ENCODE data around the gene CEACAM21.

The CEACAM21 gene

DNA sequence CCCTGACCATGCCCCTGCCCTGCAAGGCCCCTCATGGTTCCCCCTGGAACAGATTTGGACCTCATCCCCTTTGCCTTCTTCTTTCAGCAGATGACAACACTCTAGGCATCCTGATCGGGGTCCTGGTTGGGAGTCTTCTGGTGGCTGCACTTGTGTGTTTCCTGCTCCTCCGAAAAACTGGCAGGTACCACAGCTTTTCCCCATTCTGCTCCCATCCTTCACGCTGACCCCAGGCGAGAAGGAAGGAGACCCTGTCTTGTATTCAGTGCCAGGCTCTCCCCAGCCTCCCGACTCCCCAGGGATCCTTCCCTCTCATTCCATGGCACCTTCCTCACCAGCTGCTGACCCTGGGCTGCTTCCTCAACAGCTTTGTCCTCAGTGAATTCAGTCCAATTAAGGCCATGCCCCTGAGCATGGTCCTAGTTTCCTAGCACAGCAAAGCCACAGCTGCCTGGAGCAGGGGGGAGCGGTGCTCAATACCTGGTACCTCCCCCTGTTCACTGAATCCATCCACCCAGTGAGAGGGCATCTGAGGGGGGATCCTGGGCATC lies 8.4 kb downstream of the CEACAM21 start:
- DNase-seq (ENCODE audit: low read depth in 1 of 2, low spot score in 1 of 2): no peak
- in situ Hi-C loops (cut with HindIII; ENCODE audit: low pct_unique_long_range_greater_than_20kb, low sequenced_read_pairs): no loop called here
- TF ChIP-seq JUND (IDR thresholded peaks at IDR 0.05; ENCODE audit: low read depth): no peak

DNA sequence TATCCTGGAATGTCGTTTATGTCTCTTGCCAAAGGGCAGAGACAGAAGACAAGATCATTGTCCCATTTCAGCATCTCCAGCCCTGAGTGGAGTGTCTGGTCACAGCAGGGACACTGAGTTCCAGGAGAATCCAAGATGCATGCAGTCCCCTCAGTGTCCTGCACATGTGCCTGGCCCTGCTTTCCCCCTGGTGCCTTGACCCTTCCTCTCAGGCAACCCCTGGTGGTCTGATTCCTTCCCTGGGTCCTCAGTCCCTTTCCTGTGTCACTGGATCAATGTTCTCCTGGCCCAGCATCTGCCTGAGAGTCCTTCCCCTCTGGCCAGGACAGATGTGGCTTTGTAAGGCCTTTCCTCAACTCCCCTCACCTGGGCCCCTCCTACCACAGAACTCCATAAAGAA lies 9.0 kb downstream of the CEACAM21 start:
- no peak for DNase-seq (ENCODE audit: low read depth in 1 of 2, low spot score in 1 of 2)
- in situ Hi-C loops (cut with HindIII; ENCODE audit: low pct_unique_long_range_greater_than_20kb, low sequenced_read_pairs): no loop called here
- no peak for TF ChIP-seq JUND (IDR thresholded peaks at IDR 0.05; ENCODE audit: low read depth)

DNA sequence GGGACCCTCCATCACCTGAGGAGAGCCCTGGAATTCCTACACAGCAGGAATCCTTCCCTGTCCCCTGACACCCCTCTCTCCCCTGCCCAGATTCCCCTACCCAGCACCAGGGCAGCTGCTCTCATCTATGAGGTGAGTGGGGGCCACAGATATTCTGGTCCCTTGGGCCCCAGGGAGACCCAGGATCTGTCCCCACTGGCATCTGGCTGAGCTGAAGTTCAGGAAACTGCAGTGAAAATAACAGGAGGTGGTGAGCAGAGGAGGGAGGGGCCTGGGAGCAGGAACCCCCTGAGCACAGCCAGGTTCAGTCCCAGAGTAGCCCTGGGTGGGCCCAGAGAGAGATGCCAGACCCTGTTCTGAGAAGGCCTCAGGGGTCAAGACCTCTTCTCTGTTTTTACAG lies 10.1 kb downstream of the CEACAM21 start:
- in situ Hi-C loops (cut with HindIII; ENCODE audit: low pct_unique_long_range_greater_than_20kb, low sequenced_read_pairs): no loop called here
- DNase-seq (ENCODE audit: low read depth in 1 of 2, low spot score in 1 of 2): no peak
- TF ChIP-seq JUND (IDR thresholded peaks at IDR 0.05; ENCODE audit: low read depth): no peak

DNA sequence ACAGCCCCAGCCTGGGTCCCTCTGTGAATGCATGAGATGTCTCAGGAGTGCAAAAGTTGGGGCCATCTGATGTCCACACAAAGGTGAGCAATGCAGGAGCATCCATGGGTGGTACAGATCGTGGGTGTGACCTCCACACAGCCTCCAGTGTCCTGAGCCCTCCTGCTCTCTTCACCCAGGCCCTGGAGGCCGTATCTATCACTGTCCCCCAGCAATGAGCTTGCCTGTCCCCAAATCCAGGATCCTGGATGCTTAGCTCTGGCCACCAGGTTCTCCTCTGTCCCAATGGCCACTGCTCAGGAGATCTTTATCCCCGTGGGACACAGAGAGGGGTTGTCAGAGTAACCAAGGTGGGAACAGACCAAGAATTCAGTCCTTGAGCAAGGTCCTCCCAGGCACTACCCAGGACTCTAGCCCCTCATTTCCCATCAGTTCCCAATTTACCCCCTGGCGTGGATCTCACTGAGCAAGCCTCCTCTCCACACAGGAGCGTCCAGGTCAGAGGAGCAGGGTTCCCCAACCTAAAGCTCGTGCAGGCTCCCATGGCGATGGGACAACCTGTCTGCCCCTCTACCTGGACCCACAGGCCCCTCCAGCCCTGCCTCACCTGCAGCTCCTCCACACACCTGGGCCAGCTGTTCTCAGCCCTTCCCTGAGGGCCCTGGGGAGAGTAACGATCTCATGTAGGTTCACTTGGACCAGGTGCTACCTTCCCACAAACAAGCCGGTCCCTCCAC lies 11.3 kb downstream of the CEACAM21 start:
- in situ Hi-C loops (cut with HindIII; ENCODE audit: low pct_unique_long_range_greater_than_20kb, low sequenced_read_pairs): no loop called here
- TF ChIP-seq JUND (IDR thresholded peaks at IDR 0.05; ENCODE audit: low read depth): no peak

DNA sequence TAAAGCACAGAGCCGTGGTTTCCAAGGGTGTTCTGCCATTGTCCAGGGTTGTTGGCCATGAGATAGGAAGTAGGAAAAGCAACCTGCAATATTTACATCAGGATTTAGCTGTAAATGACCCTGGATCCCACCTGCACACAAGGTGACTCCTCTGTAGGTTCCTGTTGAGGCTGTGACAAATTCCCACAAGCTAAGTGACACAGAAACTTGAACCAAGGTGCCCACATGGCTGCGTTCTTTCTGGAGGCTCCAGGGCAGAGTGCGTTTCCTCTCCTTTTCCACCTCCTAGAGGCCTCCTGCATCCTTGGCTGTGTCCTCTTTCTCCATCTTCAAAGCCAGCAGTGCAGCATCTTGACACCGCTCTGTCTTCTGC lies 11.9 kb downstream of the CEACAM21 start:
- DNase-seq (ENCODE audit: low read depth in 1 of 2, low spot score in 1 of 2): no peak
- in situ Hi-C loops (cut with HindIII; ENCODE audit: low pct_unique_long_range_greater_than_20kb, low sequenced_read_pairs): no loop called here
- TF ChIP-seq JUND (IDR thresholded peaks at IDR 0.05; ENCODE audit: low read depth): no peak

More for the DNA sequence above, 11.3 kb downstream of the CEACAM21 start:
- no peak for DNase-seq (ENCODE audit: low read depth in 1 of 2, low spot score in 1 of 2)

DNA sequence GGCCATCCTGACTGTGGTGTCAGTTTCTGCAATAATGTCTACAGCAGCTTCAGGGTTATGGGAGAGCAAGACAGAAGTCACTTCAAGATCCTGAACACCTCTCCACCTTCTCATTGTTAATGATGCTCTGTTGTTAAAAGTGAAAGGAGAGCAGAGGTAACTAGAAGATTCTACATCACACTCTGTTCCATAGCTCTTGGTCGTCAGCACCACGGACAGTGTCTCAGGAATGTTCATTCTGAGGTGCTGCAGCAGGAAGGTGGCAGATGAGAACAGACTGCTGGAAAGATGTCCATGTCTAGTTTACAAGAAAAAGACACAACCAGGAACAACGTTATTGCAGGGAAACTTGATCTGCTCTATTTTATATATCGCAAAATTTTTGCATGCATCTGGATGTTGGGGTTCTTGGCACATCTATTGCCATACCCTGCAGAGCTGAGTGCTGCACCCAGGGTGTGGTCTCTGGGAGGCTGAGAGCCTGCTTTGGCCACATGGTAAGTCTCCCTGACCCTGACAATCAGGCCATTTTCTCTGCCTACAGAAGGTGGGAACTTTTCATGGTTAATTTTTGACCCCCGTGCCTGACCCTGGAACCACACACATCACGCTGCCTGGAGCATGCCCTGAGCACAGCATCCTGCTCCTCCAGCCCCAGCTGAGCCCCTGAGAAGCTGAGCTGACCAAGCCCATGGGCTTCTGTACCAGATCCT lies 12.7 kb downstream of the CEACAM21 start:
- TF ChIP-seq JUND (IDR thresholded peaks at IDR 0.05; ENCODE audit: low read depth): no peak
- DNase-seq (ENCODE audit: low read depth in 1 of 2, low spot score in 1 of 2): peak; percentile 50 to 71
- in situ Hi-C loops (cut with HindIII; ENCODE audit: low pct_unique_long_range_greater_than_20kb, low sequenced_read_pairs): no loop called here

DNA sequence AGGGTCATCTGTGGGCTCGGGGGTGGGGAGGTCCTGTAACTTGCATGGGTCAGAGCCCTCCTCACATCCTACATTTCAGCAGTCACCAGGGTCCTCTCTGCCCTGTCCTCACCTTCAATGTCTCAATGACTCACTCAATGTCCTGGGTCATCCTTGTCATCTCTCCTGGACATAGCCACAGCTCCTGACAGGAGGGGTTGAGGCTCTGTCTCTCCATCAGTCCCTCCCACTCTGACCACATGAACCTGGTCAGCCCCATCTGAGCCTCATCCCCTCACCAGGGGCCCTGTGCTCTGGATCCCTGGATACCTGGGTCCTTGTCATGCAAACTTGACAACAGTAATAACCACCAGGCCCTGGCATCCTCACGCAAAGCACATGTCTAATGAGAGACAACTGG lies 13.4 kb downstream of the CEACAM21 start:
- TF ChIP-seq JUND (IDR thresholded peaks at IDR 0.05; ENCODE audit: low read depth): no peak
- in situ Hi-C loops (cut with HindIII; ENCODE audit: low pct_unique_long_range_greater_than_20kb, low sequenced_read_pairs): no loop called here
- no peak for DNase-seq (ENCODE audit: low read depth in 1 of 2, low spot score in 1 of 2)

DNA sequence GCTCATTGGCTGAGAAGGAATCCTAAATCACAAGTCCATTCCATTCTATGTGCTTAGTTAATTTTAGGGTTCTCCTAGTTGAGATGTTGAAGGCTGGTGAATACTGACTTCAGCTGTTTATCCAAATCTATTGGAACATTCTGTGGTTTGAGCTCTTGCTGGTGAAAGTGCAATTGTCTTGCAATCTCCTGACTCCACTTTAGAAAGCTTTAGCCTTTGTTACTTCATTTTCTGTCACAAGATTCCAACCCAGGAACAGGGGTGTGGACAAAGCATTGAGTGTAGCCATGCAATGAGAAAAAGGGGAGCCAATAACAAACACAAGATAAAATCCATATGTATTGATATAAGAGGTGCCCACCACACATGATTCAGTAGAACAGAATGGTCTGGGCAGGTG lies 15.0 kb downstream of the CEACAM21 start:
- no peak for TF ChIP-seq JUND (IDR thresholded peaks at IDR 0.05; ENCODE audit: low read depth)
- in situ Hi-C loops (cut with HindIII; ENCODE audit: low pct_unique_long_range_greater_than_20kb, low sequenced_read_pairs): no loop called here
- DNase-seq (ENCODE audit: low read depth in 1 of 2, low spot score in 1 of 2): no peak

DNA sequence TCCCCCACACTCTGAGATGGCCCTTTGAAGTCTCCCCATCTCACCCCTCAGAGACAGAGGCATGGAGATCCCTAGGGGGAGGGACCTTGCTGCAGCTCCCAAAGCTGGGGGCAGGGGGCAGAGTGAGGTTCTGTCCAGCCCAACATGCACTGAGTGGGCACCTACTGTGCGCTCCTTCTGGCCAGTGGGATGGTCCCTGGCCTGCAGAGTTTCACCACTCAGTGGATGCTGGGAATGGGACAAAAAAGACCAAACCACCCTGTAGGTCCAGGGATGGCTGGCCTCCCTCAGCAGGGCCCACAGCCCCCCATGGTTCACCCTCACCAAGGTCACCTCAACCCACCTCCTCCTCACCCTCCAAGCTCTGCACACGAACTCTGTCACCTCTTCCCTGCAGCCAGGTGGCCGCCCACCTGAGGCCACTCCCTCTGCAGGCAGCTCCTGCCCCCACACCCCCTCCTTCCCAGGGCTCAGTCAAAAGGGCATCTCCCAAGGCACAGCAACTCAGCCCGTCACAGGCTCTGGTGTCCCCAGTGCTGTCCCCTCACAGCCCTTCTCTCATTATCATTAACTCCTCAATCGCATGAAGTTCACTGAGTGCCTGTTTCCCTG lies 16.1 kb downstream of the CEACAM21 start:
- in situ Hi-C loops (cut with HindIII; ENCODE audit: low pct_unique_long_range_greater_than_20kb, low sequenced_read_pairs): no loop called here
- TF ChIP-seq JUND (IDR thresholded peaks at IDR 0.05; ENCODE audit: low read depth): no peak
- DNase-seq (ENCODE audit: low read depth in 1 of 2, low spot score in 1 of 2): no peak

DNA sequence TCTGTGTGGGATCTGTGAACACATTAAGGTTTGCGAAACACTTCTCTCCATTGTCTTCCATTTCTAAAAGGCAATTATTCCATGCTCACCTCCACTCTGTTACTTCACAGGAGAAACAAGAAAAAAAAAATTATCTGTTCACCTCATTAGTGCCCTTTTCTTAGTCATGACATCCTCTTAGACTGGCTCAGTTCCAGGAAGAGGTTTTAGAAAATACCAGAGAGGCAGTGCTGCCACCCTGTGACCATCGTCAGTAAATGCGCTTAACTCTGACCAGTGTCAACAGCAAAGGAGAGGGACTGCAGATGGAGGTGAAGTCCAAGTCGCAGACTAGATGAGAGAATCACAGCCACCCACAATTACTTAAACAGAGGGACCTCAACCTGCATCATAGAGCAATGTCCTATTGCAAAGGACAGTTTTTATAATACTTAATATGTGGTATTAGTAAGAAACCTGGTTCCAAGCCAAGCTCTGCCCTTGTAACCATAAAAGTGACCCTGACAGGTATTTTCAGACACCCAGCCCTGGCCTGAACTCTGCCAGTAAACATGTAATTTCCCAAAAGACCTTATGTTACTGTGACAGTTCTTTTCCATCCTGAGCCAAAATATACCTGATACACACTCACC lies 19.4 kb downstream of the CEACAM21 start:
- no peak for TF ChIP-seq JUND (IDR thresholded peaks at IDR 0.05; ENCODE audit: low read depth)
- in situ Hi-C loops (cut with HindIII; ENCODE audit: low pct_unique_long_range_greater_than_20kb, low sequenced_read_pairs): no loop called here
- DNase-seq (ENCODE audit: low read depth in 1 of 2, low spot score in 1 of 2): peak; percentile 36 to 78

DNA sequence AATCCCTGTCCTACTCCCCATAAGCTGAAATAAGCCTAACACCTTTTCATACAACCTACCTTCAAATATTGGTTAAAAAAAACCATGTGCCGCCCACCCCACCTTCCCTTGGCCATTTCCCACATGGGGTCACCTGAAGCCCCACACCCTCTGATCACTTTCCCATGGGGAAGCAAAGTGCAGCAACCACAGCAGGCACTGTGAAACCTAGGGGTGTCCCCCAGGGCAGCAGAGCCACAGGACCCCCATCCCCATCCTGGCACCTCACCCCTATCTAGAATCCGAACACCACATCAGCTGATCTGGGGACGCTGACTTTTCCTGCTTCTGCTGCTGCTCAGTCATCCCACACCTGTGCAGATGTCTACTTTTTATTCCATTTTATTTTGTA lies 19.9 kb downstream of the CEACAM21 start:
- in situ Hi-C loops (cut with HindIII; ENCODE audit: low pct_unique_long_range_greater_than_20kb, low sequenced_read_pairs): no loop called here
- DNase-seq (ENCODE audit: low read depth in 1 of 2, low spot score in 1 of 2): no peak
- TF ChIP-seq JUND (IDR thresholded peaks at IDR 0.05; ENCODE audit: low read depth): no peak

DNA sequence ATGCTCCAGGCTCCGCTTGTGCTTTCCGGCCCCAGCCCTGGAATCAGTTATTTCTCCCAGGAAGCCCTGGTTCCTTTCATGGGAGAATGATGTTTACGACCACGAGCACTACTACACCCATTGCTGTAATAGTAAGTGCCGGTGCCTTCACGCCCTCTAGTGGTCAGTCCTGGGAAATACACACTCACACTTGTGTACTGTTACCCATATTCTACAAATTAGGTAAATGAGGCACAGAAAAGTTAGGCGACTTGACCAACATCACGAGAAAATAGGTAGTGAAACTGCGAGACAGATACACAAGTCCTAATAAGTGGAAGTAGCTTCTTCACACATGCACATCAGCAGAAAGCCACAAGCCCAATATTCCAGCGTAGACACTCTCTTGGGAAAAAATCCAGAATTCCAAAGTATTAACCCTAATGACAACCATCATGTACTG lies 21.7 kb downstream of the CEACAM21 start:
- in situ Hi-C loops (cut with HindIII; ENCODE audit: low pct_unique_long_range_greater_than_20kb, low sequenced_read_pairs): no loop called here

More for the DNA sequence above, 21.7 kb downstream of the CEACAM21 start:
- TF ChIP-seq JUND (IDR thresholded peaks at IDR 0.05; ENCODE audit: low read depth): no peak
- DNase-seq (ENCODE audit: low read depth in 1 of 2, low spot score in 1 of 2): peak; percentile 55 to 68

Data from T47D (cell line).